Measurements from ENCODE around the gene OXLD1. TPM values are rescaled to one million over a fixed set of nuclear protein-coding genes. Genes with fewer than 3 reads are reported as not detected.

The OXLD1 gene
- polyA plus RNA-seq, 1 of the 3 experiments (the other 2 are of a cell fraction): 103 TPM

GRCh38 chr17:81615401-81615930 lies 50.9 kb downstream of the OXLD1 start:
- Histone ChIP-seq H3K4me1 (ENCODE audit: control insufficient read depth in 1 of 2, insufficient read depth in 2 of 2, low read depth in 1 of 2, low read length in 1 of 2) (no peaks in the 10 kb centered on the region), H3K27me3 (ENCODE audit: insufficient read depth) (no peaks in the 10 kb centered on the region), H3F3A (replicated peaks; ENCODE audit: insufficient read depth) (peaks cover 3% of the 10 kb centered on the region), H4K20me1 (ENCODE audit: insufficient read depth) (peaks cover 71% of the 10 kb centered on the region), H3K36me3 (replicated peaks in 1 of 2; ENCODE audit: control insufficient read depth in 1 of 2, insufficient read depth in 2 of 2, low read length in 1 of 2) (peaks cover 40 to 55% of the 10 kb centered on the region in 2 experiments), H3K4me3 (ENCODE audit: low read depth in 2 of 2, low read length in 1 of 2) (no peak overlapping the region), H3K79me2 (ENCODE audit: insufficient read depth) (peaks cover 91% of the 10 kb centered on the region), H3K9me3 (no peaks in the 10 kb centered on the region), H3K4me2 (no peak overlapping the region), H2AFZ (ENCODE audit: low read depth) (no peak overlapping the region), H3K27ac (ENCODE audit: low read depth in 2 of 2, low read length in 1 of 2) (no peak overlapping the region), H3K9ac (no peak overlapping the region), H3K9me2 (no peaks in the 10 kb centered on the region)
- WGBS (ENCODE audit: low lambda C conversion rate): 92% methylated on average over 4 of the region's 4 CpGs
- DNase-seq: no peak
- TF ChIP-seq FOXM1 (IDR thresholded peaks at IDR 0.05; ENCODE audit: low read depth) (no peak), USF1 (IDR thresholded peaks at IDR 0.05; ENCODE audit: borderline replicate concordance, low read depth) (no peak), ZBTB33 (IDR thresholded peaks at IDR 0.05; ENCODE audit: borderline replicate concordance, low read depth) (no peak), RFX5 (IDR thresholded peaks at IDR 0.05; ENCODE audit: low read length) (no peak), NFIC (IDR thresholded peaks at IDR 0.05; ENCODE audit: borderline replicate concordance) (no peak), SIN3A (IDR thresholded peaks at IDR 0.05; ENCODE audit: borderline replicate concordance, low read depth, low read length) (no peak), FOXJ3 (CRISPR knock-in tag; IDR thresholded peaks at IDR 0.05) (no peak), PBX3 (IDR thresholded peaks at IDR 0.05) (no peak), MAX (IDR thresholded peaks at IDR 0.05; ENCODE audit: low read depth) (no peak), JUND (IDR thresholded peaks at IDR 0.05) (no peak), POLR2AphosphoS5 (IDR thresholded peaks at IDR 0.05; ENCODE audit: low read depth, low read length) (no peak), TEAD4 (IDR thresholded peaks at IDR 0.05; ENCODE audit: borderline replicate concordance, insufficient read depth) (no peak), EP300 (IDR thresholded peaks at IDR 0.05; ENCODE audit: borderline replicate concordance in 1 of 2, low read depth in 1 of 2, low read length in 1 of 2) (no peak), GABPA (IDR thresholded peaks at IDR 0.05; ENCODE audit: low read depth) (no peak), TAF1 (IDR thresholded peaks at IDR 0.05; ENCODE audit: borderline replicate concordance, low read depth, low read length) (no peak), YY1 (IDR thresholded peaks at IDR 0.05; ENCODE audit: low read depth) (no peak), RXRA (IDR thresholded peaks at IDR 0.05; ENCODE audit: borderline replicate concordance, low read depth) (no peak), RAD21 (IDR thresholded peaks at IDR 0.05; ENCODE audit: low read length) (no peak)
- ChIA-PET POLR2A (no interaction called here), CTCF (interaction anchor here (1.1 to 2.6 kb wide), 2 partner anchors 14 to 63 kb away, joined by 4 to 17 read pairs; partner anchors contain the start of gene FAAP100)

Small RNAs within 50 kb of the gene (small RNA-seq; reads per million reads assigned to genes)
- gene MIR6786: 0 to 0.48 (median 0) reads per million in 7 experiments

Other genes with a start within 250 kb of the OXLD1 start
- gene ACTG1, start 153.8 kb downstream of the OXLD1 start, polyA plus RNA-seq (2012; rRNA removed): 3,367 and 7,871 TPM in 2 replicates
- 2.0 and 2.1 TPM in 2 replicates for gene FSCN2, start 138.2 kb downstream of the OXLD1 start, polyA plus RNA-seq (2012; rRNA removed)
- gene FAAP100, start 114.3 kb downstream of the OXLD1 start, polyA plus RNA-seq (2012; rRNA removed): 17.1 and 18.9 TPM in 2 replicates
- 88.6 and 105 TPM in 2 replicates for gene NPLOC4, start 29.5 kb downstream of the OXLD1 start, polyA plus RNA-seq (2012; rRNA removed)
- 4.7 and 6.0 TPM in 2 replicates for gene TSPAN10, start 29.4 kb downstream of the OXLD1 start, polyA plus RNA-seq (2012; rRNA removed)
- gene PDE6G, start 10.1 kb downstream of the OXLD1 start, polyA plus RNA-seq (2012; rRNA removed): 4.4 and 5.0 TPM in 2 replicates
- gene CCDC137, start 132 bp upstream of the OXLD1 start, polyA plus RNA-seq (2012; rRNA removed): 55.1 and 62.4 TPM in 2 replicates
- 148 and 166 TPM in 2 replicates for gene ARL16, start 17.2 kb upstream of the OXLD1 start, polyA plus RNA-seq (2012; rRNA removed)
- gene HGS, start 17.4 kb upstream of the OXLD1 start, polyA plus RNA-seq (2012; rRNA removed): 184 and 192 TPM in 2 replicates
- 255 and 322 TPM in 2 replicates for gene MRPL12, start 36.8 kb upstream of the OXLD1 start, polyA plus RNA-seq (2012; rRNA removed)
- 29.9 and 34.7 TPM in 2 replicates for gene SLC25A10, start 45.7 kb upstream of the OXLD1 start, polyA plus RNA-seq (2012; rRNA removed)
- not detected in 2 replicates for gene GCGR, start 137.5 kb upstream of the OXLD1 start, polyA plus RNA-seq (2012; rRNA removed)
- 120 and 156 TPM in 2 replicates for gene MCRIP1, start 166.7 kb upstream of the OXLD1 start, polyA plus RNA-seq (2012; rRNA removed)
- 0.07 and 0.16 TPM in 2 replicates for gene PPP1R27, start 168.4 kb upstream of the OXLD1 start, polyA plus RNA-seq (2012; rRNA removed)
- 112 and 165 TPM in 2 replicates for gene P4HB, start 193.9 kb upstream of the OXLD1 start, polyA plus RNA-seq (2012; rRNA removed)
- 184 and 385 TPM in 2 replicates for gene ARHGDIA, start 204.7 kb upstream of the OXLD1 start, polyA plus RNA-seq (2012; rRNA removed)
- 176 and 269 TPM in 2 replicates for gene ALYREF, start 225.0 kb upstream of the OXLD1 start, polyA plus RNA-seq (2012; rRNA removed)
- 1,022 and 1,275 TPM in 2 replicates for gene ANAPC11, start 225.1 kb upstream of the OXLD1 start, polyA plus RNA-seq (2012; rRNA removed)
- 0.91 and 2.4 TPM in 2 replicates for gene NPB, start 235.6 kb upstream of the OXLD1 start, polyA plus RNA-seq (2012; rRNA removed)
- 46.2 and 54.1 TPM in 2 replicates for gene PCYT2, start 244.8 kb upstream of the OXLD1 start, polyA plus RNA-seq (2012; rRNA removed)